ENCODE results near the gene MYH14. TPM values are rescaled to one million over a fixed set of nuclear protein-coding genes. Genes with fewer than 3 reads are reported as not detected.

The MYH14 gene
- total and polyA plus RNA-seq, 10 of the 15 experiments (the other 5 are each of a cell fraction or from before 2014, with no cell fraction given), result 0.06 to 0.69 (median 0.15) TPM; not detected in 4

- DNase-seq (ENCODE audit: low read depth, low spot score) (no peak), ATAC-seq (no peak), FAIRE-seq (no peak)
- Histone ChIP-seq H3K36me3 (ENCODE audit: control insufficient read depth in 2 of 2, insufficient read depth in 2 of 2, low read length in 1 of 2) (no peaks in the 10 kb centered on the region), H3K4me1 (ENCODE audit: control insufficient read depth, insufficient read depth, low read length) (no peaks in the 10 kb centered on the region), H2AFZ (ENCODE audit: control insufficient read depth, low read depth, low read length) (no peak overlapping the region), H3K27ac (ENCODE audit: control insufficient read depth, insufficient read depth) (no peak overlapping the region), H3K9ac (ENCODE audit: control insufficient read depth, insufficient read depth, low read length) (no peak overlapping the region), H3K4me2 (ENCODE audit: control insufficient read depth, insufficient read depth) (no peak overlapping the region), H3K4me3 (no peak overlapping the region), H3K79me2 (ENCODE audit: control insufficient read depth, insufficient read depth, low read length) (no peaks in the 10 kb centered on the region), H4K20me1 (ENCODE audit: control insufficient read depth, insufficient read depth) (no peaks in the 10 kb centered on the region), H3K9me3 (replicated peaks; ENCODE audit: control insufficient read depth, insufficient read depth, low read length) (no peaks in the 10 kb centered on the region; the same call in 2 of the 3 replicates), H3K27me3 (replicated peaks in 1 of 2; ENCODE audit: control insufficient read depth in 2 of 2, insufficient read depth in 2 of 2, low read length in 1 of 2) (no peaks in the 10 kb centered on the region)
- no peak for TF ChIP-seq HDGF (IDR thresholded peaks at IDR 0.05)
- no peak for TF ChIP-seq USF2 (IDR thresholded peaks at IDR 0.05; ENCODE audit: borderline replicate concordance, low read depth, low read length)
- no peak for TF ChIP-seq CHD4 (IDR thresholded peaks at IDR 0.05)
- TF ChIP-seq IKZF1 (conservative IDR thresholded peaks at IDR 0.05), result no peak
- TF ChIP-seq BACH1 (IDR thresholded peaks at IDR 0.05; ENCODE audit: borderline replicate concordance), result no peak
- TF ChIP-seq E4F1 (IDR thresholded peaks at IDR 0.05; ENCODE audit: borderline replicate concordance, partially characterized antibody), result no peak
- TF ChIP-seq ZBTB4 (CRISPR knock-in tag; IDR thresholded peaks at IDR 0.05), result no peak
- no peak for TF ChIP-seq MTA2 (IDR thresholded peaks at IDR 0.05; ENCODE audit: low read depth)
- no peak for TF ChIP-seq NKRF (conservative IDR thresholded peaks at IDR 0.05)
- in situ Hi-C loops (cut with MboI), result no loop called here
- 52% methylated on average over 7 of the region's 7 CpGs for WGBS (ENCODE audit: insufficient coverage, insufficient replicate concordance, low lambda C conversion rate, missing lambda C conversion rate)
- ChIA-PET RAD21 (ENCODE audit: unreplicated experiment) (no interaction called here), POLR2A (no interaction called here), CTCF (no interaction called here), SMC1A (ENCODE audit: uncharacterized antibody, unreplicated experiment) (no interaction called here)
- intact Hi-C loops (cut with micrococcal nuclease; ENCODE audit: unreplicated experiment), result no loop called here
- no TSS peak for BruUV-seq (replicated peaks)
Observed at GRCh38 chr19:50221087-50221486, 17.7 kb downstream of the MYH14 start.

Measured in GM12878 (cell line).